Measurements from ENCODE around the gene IL1R2. TPM values are rescaled to one million over a fixed set of nuclear protein-coding genes. Genes with fewer than 3 reads are reported as not detected.

The IL1R2 gene
- total and polyA plus RNA-seq, 2 of the 13 experiments (the other 11 are each of a cell fraction or from before 2014, with no cell fraction given): 3.6 to 7.3 TPM

DNA sequence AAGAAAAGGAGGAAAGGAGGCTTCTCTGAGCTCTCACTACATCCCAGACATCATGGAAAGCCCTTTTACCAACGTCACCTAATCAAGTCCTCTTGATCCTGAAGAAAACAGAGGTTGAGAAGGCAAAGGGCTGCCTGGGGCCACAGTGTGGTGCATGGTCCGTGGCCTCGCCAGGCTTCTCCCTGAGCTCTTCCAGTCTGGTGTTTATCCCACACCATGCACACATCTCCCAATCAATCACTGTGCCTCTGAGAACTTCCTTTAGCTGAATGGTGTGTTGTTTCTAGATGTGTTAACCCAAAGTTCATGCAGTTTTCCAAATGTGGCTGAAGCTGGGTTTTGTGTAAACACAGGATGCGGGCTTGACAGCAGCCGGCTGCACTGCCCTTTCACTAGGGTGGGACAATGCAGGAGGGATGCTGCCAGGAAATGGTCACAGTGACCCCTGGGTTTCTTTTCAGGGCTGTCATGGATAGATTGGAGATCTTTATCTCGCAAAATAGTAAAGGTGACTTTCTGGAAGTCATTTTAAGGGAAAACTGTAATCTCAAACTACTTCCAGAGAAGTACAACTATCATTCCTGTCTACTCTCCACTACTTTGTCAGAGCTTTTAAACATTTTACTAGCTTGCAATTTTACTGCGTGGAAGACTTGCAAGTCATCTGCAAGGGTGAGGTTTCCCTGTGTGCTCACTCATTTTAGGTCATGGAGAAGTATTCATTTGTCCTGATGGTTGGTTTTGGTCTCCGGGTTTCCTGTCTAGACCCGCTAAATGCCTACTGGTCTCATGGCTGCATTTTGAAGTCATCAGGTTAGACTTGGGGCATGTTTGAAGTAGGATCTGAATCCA, 54.6 kb downstream of the IL1R2 start (continued):
- TF ChIP-seq ETV5 (CRISPR knock-in tag; IDR thresholded peaks at IDR 0.05; ENCODE audit: borderline replicate concordance): peak; percentile 99
- TF ChIP-seq ZNF589 (CRISPR knock-in tag; conservative IDR thresholded peaks at IDR 0.05): peak; percentile 61; the same call in 1 of the 2 replicates
- TF ChIP-seq ELF4 (CRISPR knock-in tag; IDR thresholded peaks at IDR 0.05; ENCODE audit: borderline replicate concordance): no peak
- TF ChIP-seq ZNF850 (CRISPR knock-in tag; conservative IDR thresholded peaks at IDR 0.05): no peak
- TF ChIP-seq ZNF567 (CRISPR knock-in tag; IDR thresholded peaks at IDR 0.05; ENCODE audit: borderline replicate concordance): peak; percentile 84
- no peak for TF ChIP-seq FLYWCH1 (CRISPR knock-in tag; IDR thresholded peaks at IDR 0.05)
- 0 out of 2 replicates have a peak, but pooled peaks have one; percentile 26 for TF ChIP-seq ZNF7 (CRISPR knock-in tag; IDR thresholded peaks at IDR 0.05)
- TF ChIP-seq KLF6 (CRISPR knock-in tag; IDR thresholded peaks at IDR 0.05): peak; percentile 92
- TF ChIP-seq BRD4 (CRISPR knock-in tag; IDR thresholded peaks at IDR 0.05): peak; percentile 99
- TF ChIP-seq, protein P1, sequence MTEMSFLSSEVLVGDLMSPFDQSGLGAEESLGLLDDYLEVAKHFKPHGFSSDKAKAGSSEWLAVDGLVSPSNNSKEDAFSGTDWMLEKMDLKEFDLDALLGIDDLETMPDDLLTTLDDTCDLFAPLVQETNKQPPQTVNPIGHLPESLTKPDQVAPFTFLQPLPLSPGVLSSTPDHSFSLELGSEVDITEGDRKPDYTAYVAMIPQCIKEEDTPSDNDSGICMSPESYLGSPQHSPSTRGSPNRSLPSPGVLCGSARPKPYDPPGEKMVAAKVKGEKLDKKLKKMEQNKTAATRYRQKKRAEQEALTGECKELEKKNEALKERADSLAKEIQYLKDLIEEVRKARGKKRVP (CRISPR knock-in tag; IDR thresholded peaks at IDR 0.05): peak in 1 of 2 experiments; percentile 68; a peak in 2 of 4 replicates
- peak; percentile 60 for TF ChIP-seq ZEB1 (IDR thresholded peaks at IDR 0.05; ENCODE audit: insufficient replicate concordance, low read depth)
- peak; percentile 76 for TF ChIP-seq HNRNPH1 (optimal IDR thresholded peaks at IDR 0.05; ENCODE audit: low read depth, low read length)
- peak; percentile 89 for TF ChIP-seq ARID2 (CRISPR knock-in tag; IDR thresholded peaks at IDR 0.05; ENCODE audit: borderline replicate concordance)
- TF ChIP-seq RBM22 (optimal IDR thresholded peaks at IDR 0.05; ENCODE audit: low read length): no peak
- no peak for TF ChIP-seq MATR3 (CRISPR knock-in tag; IDR thresholded peaks at IDR 0.05)
- TF ChIP-seq, protein P2, sequence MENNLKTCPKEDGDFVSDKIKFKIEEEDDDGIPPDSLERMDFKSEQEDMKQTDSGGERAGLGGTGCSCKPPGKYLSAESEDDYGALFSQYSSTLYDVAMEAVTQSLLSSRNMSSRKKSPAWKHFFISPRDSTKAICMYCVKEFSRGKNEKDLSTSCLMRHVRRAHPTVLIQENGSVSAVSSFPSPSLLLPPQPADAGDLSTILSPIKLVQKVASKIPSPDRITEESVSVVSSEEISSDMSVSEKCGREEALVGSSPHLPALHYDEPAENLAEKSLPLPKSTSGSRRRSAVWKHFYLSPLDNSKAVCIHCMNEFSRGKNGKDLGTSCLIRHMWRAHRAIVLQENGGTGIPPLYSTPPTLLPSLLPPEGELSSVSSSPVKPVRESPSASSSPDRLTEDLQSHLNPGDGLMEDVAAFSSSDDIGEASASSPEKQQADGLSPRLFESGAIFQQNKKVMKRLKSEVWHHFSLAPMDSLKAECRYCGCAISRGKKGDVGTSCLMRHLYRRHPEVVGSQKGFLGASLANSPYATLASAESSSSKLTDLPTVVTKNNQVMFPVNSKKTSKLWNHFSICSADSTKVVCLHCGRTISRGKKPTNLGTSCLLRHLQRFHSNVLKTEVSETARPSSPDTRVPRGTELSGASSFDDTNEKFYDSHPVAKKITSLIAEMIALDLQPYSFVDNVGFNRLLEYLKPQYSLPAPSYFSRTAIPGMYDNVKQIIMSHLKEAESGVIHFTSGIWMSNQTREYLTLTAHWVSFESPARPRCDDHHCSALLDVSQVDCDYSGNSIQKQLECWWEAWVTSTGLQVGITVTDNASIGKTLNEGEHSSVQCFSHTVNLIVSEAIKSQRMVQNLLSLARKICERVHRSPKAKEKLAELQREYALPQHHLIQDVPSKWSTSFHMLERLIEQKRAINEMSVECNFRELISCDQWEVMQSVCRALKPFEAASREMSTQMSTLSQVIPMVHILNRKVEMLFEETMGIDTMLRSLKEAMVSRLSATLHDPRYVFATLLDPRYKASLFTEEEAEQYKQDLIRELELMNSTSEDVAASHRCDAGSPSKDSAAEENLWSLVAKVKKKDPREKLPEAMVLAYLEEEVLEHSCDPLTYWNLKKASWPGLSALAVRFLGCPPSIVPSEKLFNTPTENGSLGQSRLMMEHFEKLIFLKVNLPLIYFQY (CRISPR knock-in tag; IDR thresholded peaks at IDR 0.05; ENCODE audit: borderline replicate concordance): peak; percentile 94
- TF ChIP-seq ATF7 (IDR thresholded peaks at IDR 0.05): no peak
- peak; percentile 87; the same call in 1 of the 2 replicates for TF ChIP-seq ATF7 (CRISPR knock-in tag; IDR thresholded peaks at IDR 0.05)
- peak; percentile 68 for TF ChIP-seq YY1 (IDR thresholded peaks at IDR 0.05; ENCODE audit: insufficient read depth, insufficient replicate concordance, low read depth, low read length)
- peak; percentile 78 for TF ChIP-seq KMT2A (CRISPR knock-in tag; IDR thresholded peaks at IDR 0.05)
- TF ChIP-seq ZNF572 (CRISPR knock-in tag; IDR thresholded peaks at IDR 0.05): no peak; the same call in 1 of the 2 replicates
- TF ChIP-seq, protein P3, sequence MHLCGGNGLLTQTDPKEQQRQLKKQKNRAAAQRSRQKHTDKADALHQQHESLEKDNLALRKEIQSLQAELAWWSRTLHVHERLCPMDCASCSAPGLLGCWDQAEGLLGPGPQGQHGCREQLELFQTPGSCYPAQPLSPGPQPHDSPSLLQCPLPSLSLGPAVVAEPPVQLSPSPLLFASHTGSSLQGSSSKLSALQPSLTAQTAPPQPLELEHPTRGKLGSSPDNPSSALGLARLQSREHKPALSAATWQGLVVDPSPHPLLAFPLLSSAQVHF (CRISPR knock-in tag; IDR thresholded peaks at IDR 0.05): no peak
- TF ChIP-seq TBX2 (CRISPR knock-in tag; IDR thresholded peaks at IDR 0.05; ENCODE audit: borderline replicate concordance): peak; percentile 99
- no peak for TF ChIP-seq HCFC1 (IDR thresholded peaks at IDR 0.05; ENCODE audit: low read depth, low read length)
- no peak for TF ChIP-seq U2AF2 (IDR thresholded peaks at IDR 0.05; ENCODE audit: low read depth, low read length)
